Mammary epithelial cell (primary cell): ENCODE results near the gene BMP6.

Experiments used
- EZH2 ChIP-seq: IDR thresholded peaks from 2 replicates; pipeline ENCODE4 v1.6.1; 2012; ENCODE audit warnings: low read length, inconsistent platforms, borderline replicate concordance
- TF ChIP-seq, protein P1 (sequence below), 2 donors: IDR thresholded peaks in 1 of 2; conservative IDR thresholded peaks in 1 of 2; 2 replicates each; pipeline ENCODE4 v1.5.1; 2011 to 2012; ENCODE audit warnings: inconsistent platforms in 2 of 2, low read length in 2 of 2, mild to moderate bottlenecking in 2 of 2, control low read depth in 1 of 2, low read depth in 1 of 2; ENCODE audit not compliant: insufficient read depth in 1 of 2; ENCODE audit errors: extremely low read depth in 1 of 2

DNA sequence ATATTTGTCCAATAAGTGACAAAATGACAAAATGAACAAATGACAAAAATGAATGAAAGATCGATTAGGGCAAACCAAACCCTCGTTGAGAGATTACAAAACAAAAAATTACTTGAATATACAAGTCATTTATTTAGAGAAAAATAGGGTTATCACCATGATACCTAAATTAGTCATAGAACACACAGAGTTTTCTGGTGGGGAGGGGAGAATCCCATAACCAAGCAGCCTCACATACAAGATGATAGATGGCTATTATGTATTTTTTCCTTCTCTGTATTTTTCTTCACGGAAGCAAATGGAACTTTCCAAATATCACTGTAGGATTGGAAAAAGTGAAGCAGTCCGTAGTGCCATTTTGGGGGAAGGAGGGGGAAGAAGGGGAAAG, 28.5 kb upstream of the BMP6 start:
- no peak for TF ChIP-seq EZH2
- TF ChIP-seq, protein P1, sequence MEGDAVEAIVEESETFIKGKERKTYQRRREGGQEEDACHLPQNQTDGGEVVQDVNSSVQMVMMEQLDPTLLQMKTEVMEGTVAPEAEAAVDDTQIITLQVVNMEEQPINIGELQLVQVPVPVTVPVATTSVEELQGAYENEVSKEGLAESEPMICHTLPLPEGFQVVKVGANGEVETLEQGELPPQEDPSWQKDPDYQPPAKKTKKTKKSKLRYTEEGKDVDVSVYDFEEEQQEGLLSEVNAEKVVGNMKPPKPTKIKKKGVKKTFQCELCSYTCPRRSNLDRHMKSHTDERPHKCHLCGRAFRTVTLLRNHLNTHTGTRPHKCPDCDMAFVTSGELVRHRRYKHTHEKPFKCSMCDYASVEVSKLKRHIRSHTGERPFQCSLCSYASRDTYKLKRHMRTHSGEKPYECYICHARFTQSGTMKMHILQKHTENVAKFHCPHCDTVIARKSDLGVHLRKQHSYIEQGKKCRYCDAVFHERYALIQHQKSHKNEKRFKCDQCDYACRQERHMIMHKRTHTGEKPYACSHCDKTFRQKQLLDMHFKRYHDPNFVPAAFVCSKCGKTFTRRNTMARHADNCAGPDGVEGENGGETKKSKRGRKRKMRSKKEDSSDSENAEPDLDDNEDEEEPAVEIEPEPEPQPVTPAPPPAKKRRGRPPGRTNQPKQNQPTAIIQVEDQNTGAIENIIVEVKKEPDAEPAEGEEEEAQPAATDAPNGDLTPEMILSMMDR (conservative IDR thresholded peaks at IDR 0.05 in 1 of 2, IDR thresholded peaks at IDR 0.05 in 1 of 2; ENCODE audit: extremely low read depth in 1 of 2, insufficient read depth in 1 of 2, low read depth in 1 of 2, low read length in 2 of 2), result no peak
